Camera-type eye (tissue), 1 donor: ENCODE data around the gene ACRV1. TPM values are rescaled to one million over a fixed set of nuclear protein-coding genes. Genes with fewer than 3 reads are reported as not detected.

Source experiments
- total RNA-seq: library from RNA; depleted of rRNA; stranded (reverse); fragments of >200 nt; gene quantifications from one replicate; pipeline ENCODE4 v1.2.3, GENCODE V29; 2014

ACRV1 gene, protein sequence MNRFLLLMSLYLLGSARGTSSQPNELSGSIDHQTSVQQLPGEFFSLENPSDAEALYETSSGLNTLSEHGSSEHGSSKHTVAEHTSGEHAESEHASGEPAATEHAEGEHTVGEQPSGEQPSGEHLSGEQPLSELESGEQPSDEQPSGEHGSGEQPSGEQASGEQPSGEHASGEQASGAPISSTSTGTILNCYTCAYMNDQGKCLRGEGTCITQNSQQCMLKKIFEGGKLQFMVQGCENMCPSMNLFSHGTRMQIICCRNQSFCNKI
- total RNA-seq: not detected

DNA sequence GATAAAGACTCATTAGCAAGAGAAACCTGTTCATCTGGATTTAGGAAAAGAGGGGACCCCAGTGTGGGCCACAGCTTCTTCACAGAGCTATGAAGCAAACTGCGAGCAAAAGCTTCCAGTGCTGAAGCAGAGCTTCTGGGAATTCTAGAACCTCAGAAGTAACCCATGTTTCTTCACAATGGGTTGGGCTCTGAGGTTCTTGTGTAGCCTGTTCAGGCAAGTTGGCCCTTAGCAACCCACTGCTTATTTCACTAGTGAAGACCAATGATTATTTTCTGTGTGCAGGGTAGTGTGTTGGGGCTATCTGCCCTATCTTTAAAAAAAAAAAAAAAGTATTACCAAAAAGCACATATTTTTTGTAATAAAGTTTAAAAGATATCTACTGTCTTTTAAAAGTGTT is at the start of gene ACRV1:
Gene ACRV1, minus strand, starts transcription at position 101 of the 400 bp plus-strand sequence. Its CDS starts 67 bp downstream, at position 34.

DNA sequence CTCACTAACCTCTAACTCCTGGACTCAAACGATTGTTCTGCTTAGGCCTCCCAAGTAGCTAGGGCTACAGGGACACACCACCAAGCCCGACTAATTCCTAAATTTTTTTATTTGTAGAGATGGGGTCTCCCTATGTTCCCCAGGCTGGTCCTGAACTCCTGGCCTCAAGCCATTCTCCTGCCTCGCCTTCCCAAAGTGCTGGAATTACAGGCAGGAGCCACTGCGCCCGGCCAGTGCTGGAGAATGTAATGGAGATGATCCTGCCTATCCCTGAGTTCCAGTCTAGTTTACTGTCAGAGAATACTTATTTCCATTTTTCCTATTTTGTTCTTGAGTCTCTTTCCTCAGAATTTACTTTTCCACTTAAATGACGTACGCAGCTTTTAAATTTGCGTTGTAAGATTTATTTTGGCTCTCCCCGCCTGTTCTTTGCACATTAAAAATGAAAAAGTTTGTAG is 55.9 kb downstream of the ACRV1 start, which contains the start of gene CHEK1:
Gene CHEK1, plus strand, starts transcription at position 408 of the 458 bp plus-strand sequence. CDS start 1,606 bp downstream, outside the sequence.

Other genes starting within 250 kb of the ACRV1 start
- gene FEZ1, start 184.6 kb downstream of the ACRV1 start, total RNA-seq: 60.7 TPM
- 58.7 TPM for gene EI24, start 111.4 kb downstream of the ACRV1 start, total RNA-seq
- gene STT3A, start 88.0 kb downstream of the ACRV1 start, total RNA-seq: 105 TPM
- 13.7 TPM for gene CHEK1, start 55.7 kb downstream of the ACRV1 start, total RNA-seq
- not detected for gene PATE1, start 65.4 kb upstream of the ACRV1 start, total RNA-seq
- gene PATE2, start 98.0 kb upstream of the ACRV1 start, total RNA-seq: not detected
- gene PATE3, start 107.3 kb upstream of the ACRV1 start, total RNA-seq: not detected
- gene PATE4, start 152.5 kb upstream of the ACRV1 start, total RNA-seq: not detected
- 5.3 TPM for gene HYLS1, start 206.8 kb upstream of the ACRV1 start, total RNA-seq
- gene PUS3, start 222.4 kb upstream of the ACRV1 start, total RNA-seq: 15.2 TPM
- gene DDX25, start 223.7 kb upstream of the ACRV1 start, total RNA-seq: 5.6 TPM